HL-60 (cell line): Measurements from ENCODE around the gene PTPN22.

ENCODE experiments used
- DNase-seq, 2 experiments: peaks; one replicate each; pipeline ENCODE4 v3.0.0-alpha.2; 2010 to 2020; ENCODE audit warnings: low read depth in 1 of 2, low spot score in 1 of 2
- H3K27ac ChIP-seq: fragments of 250-450 bp; sonication (Bioruptor Pico); replicated peaks from 2 replicates; pipeline ENCODE4 v1.5.1; 2020; ENCODE audit warnings: mild to moderate bottlenecking, moderate library complexity
- H3K27me3 ChIP-seq: fragments of 250-450 bp; sonication (Bioruptor Pico); 2 replicates; pipeline ENCODE4 v1.5.1; 2021; ENCODE audit warnings: mild to moderate bottlenecking, moderate library complexity; ENCODE audit not compliant: insufficient read depth, poor library complexity, severe bottlenecking
- H3K4me3 ChIP-seq: replicated peaks from 2 replicates; pipeline ENCODE4 v1.5.1; 2011; ENCODE audit warnings: mild to moderate bottlenecking, control low read depth, low read length; ENCODE audit not compliant: insufficient read depth
- CTCF ChIP-seq: IDR thresholded peaks from one replicate; pipeline ENCODE4 v1.5.1; 2011; ENCODE audit warnings: low read length, control low read depth, inconsistent platforms; ENCODE audit not compliant: insufficient read depth
- GABPA ChIP-seq: IDR thresholded peaks from 2 replicates; pipeline ENCODE4 v1.6.1; 2012; ENCODE audit warnings: low read depth
- POLR2AphosphoS5 ChIP-seq: IDR thresholded peaks from 2 replicates; pipeline ENCODE4 v1.6.1; 2012; ENCODE audit warnings: low read depth
- REST ChIP-seq: IDR thresholded peaks from 2 replicates; pipeline ENCODE4 v1.6.1; 2012; ENCODE audit warnings: low read depth; ENCODE audit not compliant: insufficient replicate concordance
- SPI1 ChIP-seq: IDR thresholded peaks from 2 replicates; pipeline ENCODE4 v1.6.1; 2012; ENCODE audit warnings: low read depth, mild to moderate bottlenecking, borderline replicate concordance

Gene PTPN22

DNA sequence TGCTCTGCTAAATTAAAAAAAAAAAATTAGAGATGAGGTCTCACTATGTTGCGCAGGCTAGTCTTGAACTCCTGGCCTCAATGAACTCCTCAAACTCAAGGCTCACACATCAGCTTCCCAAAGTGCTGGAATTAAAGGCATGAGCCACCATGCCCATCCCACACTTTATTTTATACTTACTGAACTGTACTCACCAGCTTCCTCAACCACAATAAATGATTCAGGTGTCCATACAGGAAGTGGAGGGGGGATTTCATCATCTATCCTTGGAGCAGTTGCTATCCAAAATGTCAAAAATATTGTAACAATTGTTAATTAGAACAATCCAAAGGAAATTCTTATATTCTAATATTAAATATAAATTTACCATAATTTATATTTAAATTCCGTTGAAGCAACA is 36.8 kb downstream of the PTPN22 start:
- no peak overlapping the region for H3K4me3 ChIP-seq
- TF ChIP-seq SPI1 (no peak), REST (no peak), CTCF (no peak), GABPA (no peak), POLR2AphosphoS5 (no peak)
- H3K27me3 ChIP-seq, result no peaks in the 10 kb centered on the region
- no peak overlapping the region for H3K27ac ChIP-seq
- DNase-seq, result no peak

DNA sequence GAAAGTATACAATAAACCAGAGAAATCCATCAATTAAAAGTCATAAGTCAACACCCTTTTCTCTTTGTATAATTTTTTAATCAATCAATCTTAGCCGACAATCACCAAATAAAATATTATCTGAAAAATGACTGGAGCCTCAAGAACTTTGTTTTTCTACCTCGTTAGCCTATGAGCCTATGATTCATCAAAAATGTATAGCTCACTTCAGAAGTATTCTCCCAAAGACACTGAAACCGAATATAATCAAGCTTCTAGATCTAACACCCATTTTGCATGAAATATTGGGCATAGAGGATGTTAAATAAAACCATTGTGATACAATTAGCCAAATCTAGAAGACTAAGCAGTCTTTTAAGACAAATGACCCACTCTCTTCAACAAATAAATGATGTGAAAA is 41.5 kb downstream of the PTPN22 start:
- Histone ChIP-seq H3K27me3 (no peaks in the 10 kb centered on the region), H3K4me3 (no peak overlapping the region), H3K27ac (no peak overlapping the region)
- TF ChIP-seq GABPA (no peak), CTCF (no peak), POLR2AphosphoS5 (no peak), REST (no peak), SPI1 (no peak)
- DNase-seq, result no peak

DNA sequence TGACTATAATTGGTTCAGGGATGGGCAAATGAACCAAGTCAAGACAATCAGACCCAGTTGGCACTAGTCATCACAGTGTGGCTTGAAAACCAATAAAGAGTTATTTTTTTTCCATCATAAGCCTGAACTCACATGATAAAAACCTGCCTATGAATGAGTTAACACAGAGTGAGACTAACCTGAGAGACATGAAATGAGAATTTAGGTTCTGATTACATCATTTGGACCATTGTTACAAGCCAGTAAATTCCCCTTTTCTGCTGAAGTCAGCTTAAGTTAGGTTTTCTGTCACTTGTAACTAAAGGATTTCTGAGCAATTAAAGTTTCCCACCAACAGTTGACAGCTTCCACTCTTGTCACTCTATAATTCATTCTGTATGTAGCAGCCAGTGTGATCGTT is 49.6 kb downstream of the PTPN22 start:
- Histone ChIP-seq H3K4me3 (no peak overlapping the region), H3K27me3 (no peaks in the 10 kb centered on the region), H3K27ac (no peak overlapping the region)
- no peak for DNase-seq
- TF ChIP-seq POLR2AphosphoS5, result no peak
- TF ChIP-seq SPI1, result no peak
- TF ChIP-seq GABPA, result no peak
- no peak for TF ChIP-seq REST
- TF ChIP-seq CTCF, result no peak
